GM20431 (cell line): ENCODE measurements around the gene GNA14.
"Not testable (repeated sequence)": the region's sequence is repeated elsewhere in the genome, so short reads cannot be mapped to it uniquely, and the experiment has no call there.

Source experiments
- in situ Hi-C: fragments of 300-500 bp; cut with MseI, MboI; formaldehyde crosslinking; loops from one replicate; pipeline ENCODE4 v1.15.0; 2020; ENCODE audit warnings: low sequenced_read_pairs; ENCODE audit not compliant: unreplicated experiment

GNA14 gene

GRCh38 chr9:77648234-77649108 is at the start of gene GNA14:
GNA14 (minus strand) TSS chr9:77648322; CDS start chr9:77647793, 529 bp downstream.
- in situ Hi-C loops: no loop called here

GRCh38 chr9:77697238-77697984 is 49.3 kb upstream of the GNA14 start:
- in situ Hi-C loops: no loop called here

GRCh38 chr9:77690723-77691122 is 42.6 kb upstream of the GNA14 start:
- in situ Hi-C loops: not testable (repeated sequence)

- in situ Hi-C loops: not testable (repeated sequence)
Measured at GRCh38 chr9:77690119-77690518, 42.0 kb upstream of the GNA14 start.

GRCh38 chr9:77687737-77688136 is 39.6 kb upstream of the GNA14 start:
- in situ Hi-C loops: not testable (repeated sequence)

GRCh38 chr9:77680581-77680980 is 32.5 kb upstream of the GNA14 start:
- in situ Hi-C loops: no loop called here

- in situ Hi-C loops: no loop called here
Measured at GRCh38 chr9:77679661-77680368, 31.7 kb upstream of the GNA14 start.

- in situ Hi-C loops: no loop called here
Measured at GRCh38 chr9:77679088-77679487, 31.0 kb upstream of the GNA14 start.

GRCh38 chr9:77677957-77678535 is 29.9 kb upstream of the GNA14 start:
- in situ Hi-C loops: no loop called here

- in situ Hi-C loops: no loop called here
Measured at GRCh38 chr9:77677397-77677796, 29.3 kb upstream of the GNA14 start.

- in situ Hi-C loops: no loop called here
Measured at GRCh38 chr9:77673941-77674791, 26.0 kb upstream of the GNA14 start.

GRCh38 chr9:77672183-77672582 is 24.1 kb upstream of the GNA14 start:
- in situ Hi-C loops: no loop called here

GRCh38 chr9:77667151-77667550 is 19.0 kb upstream of the GNA14 start:
- in situ Hi-C loops: no loop called here

- in situ Hi-C loops: no loop called here
Measured at GRCh38 chr9:77663754-77664153, 15.6 kb upstream of the GNA14 start.

GRCh38 chr9:77661566-77662085 is 13.5 kb upstream of the GNA14 start:
- in situ Hi-C loops: no loop called here

GRCh38 chr9:77659926-77660325 is 11.8 kb upstream of the GNA14 start:
- in situ Hi-C loops: no loop called here

GRCh38 chr9:77651203-77651602 is 3.1 kb upstream of the GNA14 start:
- in situ Hi-C loops: no loop called here

- in situ Hi-C loops: no loop called here
Measured at GRCh38 chr9:77649109-77649812, 1.1 kb upstream of the GNA14 start.
